Loucy (cell line): ENCODE results near the gene ACAP2.

Experiments used
- CTCF ChIP-seq: fragments of 200-600 bp; sonication (generic); conservative IDR thresholded peaks from 2 replicates; pipeline ENCODE4 v1.5.1; 2014; ENCODE audit warnings: mild to moderate bottlenecking, antibody characterized with exemption, low read length
- EZH2phosphoT487 ChIP-seq: fragments of 200-600 bp; IDR thresholded peaks from 2 replicates; pipeline ENCODE4 v1.6.1; 2018; ENCODE audit warnings: antibody characterized with exemption, mild to moderate bottlenecking, moderate library complexity, borderline replicate concordance

- TF ChIP-seq CTCF (no peak), EZH2phosphoT487 (no peak)
Observed at GRCh38 chr3:195447201-195447600, 4.4 kb upstream of the ACAP2 start.
